K562 (cell line): ENCODE measurements around the gene DUSP10. TPM values are rescaled to one million over a fixed set of nuclear protein-coding genes. Genes with fewer than 3 reads are reported as not detected.

Experiments used
- ATAC-seq: fragments of 200-7000 bp; cut with Tn5 transposase; 3 replicates; pipeline ENCODE4 v1.9.1; 2020; ENCODE audit warnings: moderate library complexity
- BruUV-seq: library from RNA; stranded (reverse); fragments of 400-500 nt; replicated peaks from 2 replicates; lab custom pipeline; 2021; lab: Mats Ljungman, UMichigan
- CTCF ChIA-PET: fragments of 300-600 bp; formaldehyde crosslinking; extraction: SDS; loops from one replicate; lab custom pipeline; 2021; ENCODE audit warnings: low intra/inter-chr PET ratio; lab: Yijun Ruan, JAX
- POLR2A ChIA-PET: fragments of 300-600, 350-650 bp; sonication (Branson Sonifier 250); formaldehyde crosslinking; extraction: SDS; loops from one replicate; lab custom pipeline; 2021; ENCODE audit warnings: antibody characterized with exemption, inconsistent platforms; lab: Yijun Ruan, JAX
- DNase-seq, 4 experiments: peaks; one replicate each; pipeline versions ENCODE4 v3.0.0 to v3.0.0-alpha.2; 2011 to 2018; ENCODE audit warnings: low spot score in 3 of 4, mixed read lengths in 3 of 4; ENCODE audit errors: extremely low read depth in 1 of 4
- FAIRE-seq: peaks from 2 replicates; lab custom pipeline; 2011; peaks lifted over from hg19 to GRCh38; lab: Jason Lieb, UNC
- H2AFZ ChIP-seq: 2 replicates; pipeline ENCODE4 v1.6.0; 2011; ENCODE audit warnings: low read depth, low read length, control low read depth, inconsistent platforms
- H3K27ac ChIP-seq: fragments of 200-600 bp; 3 replicates; pipeline ENCODE4 v1.8.0; 2011; ENCODE audit warnings: low read depth, mild to moderate bottlenecking, control low read depth, inconsistent platforms, low read length, moderate library complexity, mixed read lengths; ENCODE audit errors: extremely low read depth
- H3K27me3 ChIP-seq, 2 experiments: fragments of 300-600 bp in 1 of 2; 2 replicates in 1 of 2; 3 replicates in 1 of 2; pipeline versions ENCODE4 v1.6.0 to v1.8.0; 2011; ENCODE audit warnings: inconsistent platforms in 2 of 2, low read length in 2 of 2, mild to moderate bottlenecking in 1 of 2, mixed read lengths in 1 of 2, moderate library complexity in 1 of 2; ENCODE audit not compliant: control insufficient read depth in 2 of 2, insufficient read depth in 2 of 2
- H3K36me3 ChIP-seq: fragments of 300-600 bp; 3 replicates; pipeline ENCODE4 v1.8.0; 2011; ENCODE audit warnings: mild to moderate bottlenecking, low read length, inconsistent platforms; ENCODE audit not compliant: control insufficient read depth, insufficient read depth
- H3K4me1 ChIP-seq, 2 experiments: fragments of 200-600 bp in 1 of 2; replicated peaks in 1 of 2; 2 replicates in 1 of 2; 3 replicates in 1 of 2; pipeline versions ENCODE4 v1.5.1 to v1.8.0; 2011; ENCODE audit warnings: inconsistent platforms in 2 of 2, low read length in 2 of 2, mild to moderate bottlenecking in 1 of 2, mixed read lengths in 1 of 2, moderate library complexity in 1 of 2; ENCODE audit not compliant: control insufficient read depth in 2 of 2, insufficient read depth in 2 of 2
- H3K4me2 ChIP-seq: 2 replicates; pipeline ENCODE4 v1.6.1; 2011; ENCODE audit warnings: low read length, control low read depth, inconsistent platforms, mixed read lengths; ENCODE audit not compliant: insufficient read depth
- H3K4me3 ChIP-seq: fragments of 200-600 bp; sonication (generic), shearing (Covaris generic); 2 replicates; pipeline ENCODE4 v1.5.1; 2016; ENCODE audit warnings: control low read depth, inconsistent platforms
- H3K79me2 ChIP-seq: fragments of 200-600 bp; 3 replicates; pipeline ENCODE4 v1.8.0; 2011; ENCODE audit warnings: low read length, inconsistent platforms; ENCODE audit not compliant: control insufficient read depth, insufficient read depth
- H3K9ac ChIP-seq, 2 experiments: 2 replicates each; pipeline versions ENCODE4 v1.6.0 to v1.6.1; 2011; ENCODE audit warnings: low read depth in 2 of 2, low read length in 2 of 2, control low read depth in 1 of 2, inconsistent platforms in 1 of 2, mild to moderate bottlenecking in 1 of 2, mixed read lengths in 1 of 2; ENCODE audit not compliant: insufficient read depth in 1 of 2
- H3K9me1 ChIP-seq: one replicate; pipeline ENCODE4 v1.6.0; 2011; ENCODE audit warnings: inconsistent platforms, mild to moderate bottlenecking, low read length, moderate library complexity; ENCODE audit not compliant: control insufficient read depth, insufficient read depth
- H3K9me3 ChIP-seq: replicated peaks from 2 replicates; pipeline ENCODE4 v1.5.1; 2011; ENCODE audit warnings: low read depth, low read length, inconsistent platforms; ENCODE audit not compliant: control insufficient read depth, insufficient read depth
- H4K20me1 ChIP-seq: replicated peaks from 2 replicates; pipeline ENCODE4 v1.6.1; 2011; ENCODE audit warnings: low read length, inconsistent platforms, mixed read lengths; ENCODE audit not compliant: control insufficient read depth, insufficient read depth
- AFF4 ChIP-seq: sonication (generic); formaldehyde crosslinking; IDR thresholded peaks from 2 replicates; pipeline ENCODE4 v1.8.0; 2023; ENCODE audit warnings: mild to moderate bottlenecking, missing genetic modification reagents
- ETV6 ChIP-seq, 3 experiments: fragments of 150-350 bp in 1 of 3; sonication (generic) in 1 of 3; formaldehyde crosslinking in 1 of 3; IDR thresholded peaks; 2 replicates each; pipeline versions ENCODE4 v1.6.1 to v1.8.0; 2014 to 2022; ENCODE audit warnings: borderline replicate concordance in 2 of 3, low read depth in 2 of 3, antibody characterized with exemption in 1 of 3, low read length in 1 of 3, mild to moderate bottlenecking in 1 of 3, missing genetic modification reagents in 1 of 3
- MAFG ChIP-seq: fragments of 450-650 bp; conservative IDR thresholded peaks from 2 replicates; pipeline ENCODE4 v1.6.1; 2016; ENCODE audit warnings: missing genetic modification characterization, missing compliant biosample characterization
- PBX2 ChIP-seq, 2 experiments: IDR thresholded peaks in 1 of 2; conservative IDR thresholded peaks in 1 of 2; 2 replicates each; pipeline ENCODE4 v1.6.1; 2016; ENCODE audit warnings: low read depth in 2 of 2, mild to moderate bottlenecking in 1 of 2, missing compliant biosample characterization in 1 of 2, missing genetic modification characterization in 1 of 2, moderate library complexity in 1 of 2
- PHF21A ChIP-seq: fragments of 450-650 bp; IDR thresholded peaks from 2 replicates; pipeline ENCODE4 v1.6.1; 2017; ENCODE audit warnings: low read depth, borderline replicate concordance
- POLR2AphosphoS5 ChIP-seq: IDR thresholded peaks from 2 replicates; pipeline ENCODE4 v1.6.1; 2011; ENCODE audit warnings: mild to moderate bottlenecking, low read depth, low read length, moderate library complexity; ENCODE audit not compliant: control insufficient read depth, insufficient read depth
- SMAD4 ChIP-seq: fragments of 250-450 bp; sonication (Bioruptor Pico); conservative IDR thresholded peaks from 2 replicates; pipeline ENCODE4 v1.8.0; 2021; ENCODE audit warnings: inconsistent platforms, mild to moderate bottlenecking, moderate library complexity
- TEAD1 ChIP-seq, 2 experiments: fragments of 450-650 bp in 1 of 2; sonication (generic) in 1 of 2; formaldehyde crosslinking; IDR thresholded peaks; 2 replicates each; pipeline versions ENCODE4 v1.4.0 to v1.8.0; 2020 to 2022; ENCODE audit warnings: mild to moderate bottlenecking in 2 of 2, missing genetic modification reagents in 1 of 2
- TRIM28 ChIP-seq: fragments of 450-650 bp; IDR thresholded peaks from 2 replicates; pipeline ENCODE4 v1.6.1; 2017
- WGBS: fragments of 100-300 bp; shearing (Covaris generic); methylation state at CpG from one replicate; pipeline ENCODE4 v1.1.6; 2016; ENCODE audit warnings: low coverage, mixed read lengths; ENCODE audit not compliant: insufficient coverage; ENCODE audit errors: missing lambda C conversion rate; 5-methylcytosine and 5-hydroxymethylcytosine counted together
- in situ Hi-C: fragments of 300-500 bp; cut with MboI; formaldehyde crosslinking; loops from 4 replicates; pipeline ENCODE4 v1.15.0; 2018; ENCODE audit warnings: inconsistent platforms, mixed read lengths
- intact Hi-C: fragments of 100-400 bp; cut with micrococcal nuclease; formaldehyde crosslinking; loops from 2 replicates; pipeline ENCODE4 v1.14.2; 2022
- polyA plus RNA-seq, 8 experiments: library from polyadenylated mRNA; depleted of rRNA in 4 of 8; stranded (reverse) in 5 of 8; unstranded in 3 of 8; fragments of >200 nt; fragmentation: Nextera tagmentation in 2 of 8; fragmentation: Illumina TruSeq in 1 of 8; extraction: Ambion mirVana in 2 of 8; extraction: Trizol in 1 of 8; gene quantifications; 2 replicates each; pipeline versions ENCODE4 v1.2.1 to v1.2.3, GENCODE V29; 2011 to 2014; ENCODE audit warnings: inconsistent platforms in 1 of 8, missing spikeins in 1 of 8
- total RNA-seq, 7 experiments: library from RNA; depleted of rRNA in 6 of 7; stranded (reverse); fragments of >200 nt in 6 of 7; fragmentation: Illumina TruSeq in 2 of 7; extraction: Trizol in 2 of 7; gene quantifications; 2 replicates each; pipeline versions ENCODE4 v1.2.1 to v1.2.3, GENCODE V29; 2011 to 2021; ENCODE audit warnings: low replicate concordance in 1 of 7

Gene DUSP10
- total and polyA plus RNA-seq, 9 of the 15 experiments (the other 6 are each of a cell fraction or from before 2014, with no cell fraction given) = 1.7 to 8.3 (median 6.1) TPM

- TF ChIP-seq ETV6 (IDR thresholded peaks at IDR 0.05; ENCODE audit: borderline replicate concordance in 1 of 2, low read depth in 2 of 2, low read length in 1 of 2) (0 out of 4 replicates have a peak, but pooled peaks of 1 of the 2 experiments have one; percentile 34), ETV6 (CRISPR knock-in tag; IDR thresholded peaks at IDR 0.05; ENCODE audit: borderline replicate concordance) (no peak), SMAD4 (CRISPR knock-in tag) (peak; percentile 51; the same call in 1 of the 2 replicates), POLR2AphosphoS5 (peak; percentile 79), PHF21A (0 out of 2 replicates have a peak, but pooled peaks have one; percentile 49)
- TF ChIP-seq, all 486 proteins: peak for 92
Measured at GRCh38 chr1:221716713-221717484, 25.0 kb downstream of the DUSP10 start (continued).

- ATAC-seq = peak; percentile 25
- Histone ChIP-seq H3K9me3 (no peaks in the 10 kb centered on the region), H3K36me3 (0 out of 3 replicates have a peak, but pooled peaks cover 4% of the 10 kb centered on the region), H3K27ac (peak overlapping the region; percentile 74; the same call in 1 of the 3 replicates), H3K4me1 (peaks cover 8 to 80% of the 10 kb centered on the region in 2 experiments), H4K20me1 (no peaks in the 10 kb centered on the region), H3K9ac (no peak overlapping the region), H3K4me3 (no peak overlapping the region), H3K4me2 (no peak overlapping the region), H3K27me3 (no peaks in the 10 kb centered on the region), H3K79me2 (peaks cover 15% of the 10 kb centered on the region), H2AFZ (no peak overlapping the region), H3K9me1 (no peaks in the 10 kb centered on the region)
- POLR2A ChIA-PET = interaction anchor here (1.1 to 2.0 kb wide), 5 partner anchors 8 to 45 kb away, joined by 3 to 6 read pairs (median 5); partner anchors contain the start of gene DUSP10
- 54% methylated on average over 2 of the region's 2 CpGs for WGBS
- intact Hi-C loops = no loop called here
- BruUV-seq = no TSS peak
- no peak for DNase-seq
- in situ Hi-C loops = no loop called here
- CTCF ChIA-PET = no interaction called here
- FAIRE-seq = no peak
- TF ChIP-seq TRIM28 = no peak
- no peak for TF ChIP-seq MAFG
- no peak for TF ChIP-seq PBX2 (CRISPR knock-in tag; IDR thresholded peaks at IDR 0.05; ENCODE audit: low read depth)
- peak; percentile 28; the same call in 1 of the 2 replicates for TF ChIP-seq PBX2 (tag; conservative IDR thresholded peaks at IDR 0.05; ENCODE audit: low read depth)
- TF ChIP-seq AFF4 (CRISPR knock-in tag) = 0 out of 2 replicates have a peak, but pooled peaks have one; percentile 3
- 0 out of 4 replicates have a peak, but pooled peaks of 1 of the 2 experiments have one; percentile 31 for TF ChIP-seq TEAD1 (CRISPR knock-in tag; IDR thresholded peaks at IDR 0.05)
Measured at GRCh38 chr1:221715321-221716169, 26.3 kb downstream of the DUSP10 start.
